Esophagus squamous epithelium (tissue), 4 donors: ENCODE data around the gene IFT122.

Experiments used
- POLR2A ChIP-seq, 4 donors: fragments of 450-650 bp; IDR thresholded peaks; one replicate each; pipeline ENCODE4 v1.6.1; 2017; ENCODE audit warnings: antibody characterized with exemption in 4 of 4, mild to moderate bottlenecking in 4 of 4, moderate library complexity in 3 of 4
- TF ChIP-seq, protein P1 (sequence below), 6 experiments: fragments of 450-650 bp in 4 of 6; fragments of 200-600 bp in 2 of 6; sonication (generic) in 2 of 6; IDR thresholded peaks; one replicate each; pipeline ENCODE4 v1.5.1; 2016 to 2019; ENCODE audit warnings: antibody characterized with exemption in 6 of 6, mild to moderate bottlenecking in 4 of 6, moderate library complexity in 4 of 6

DNA sequence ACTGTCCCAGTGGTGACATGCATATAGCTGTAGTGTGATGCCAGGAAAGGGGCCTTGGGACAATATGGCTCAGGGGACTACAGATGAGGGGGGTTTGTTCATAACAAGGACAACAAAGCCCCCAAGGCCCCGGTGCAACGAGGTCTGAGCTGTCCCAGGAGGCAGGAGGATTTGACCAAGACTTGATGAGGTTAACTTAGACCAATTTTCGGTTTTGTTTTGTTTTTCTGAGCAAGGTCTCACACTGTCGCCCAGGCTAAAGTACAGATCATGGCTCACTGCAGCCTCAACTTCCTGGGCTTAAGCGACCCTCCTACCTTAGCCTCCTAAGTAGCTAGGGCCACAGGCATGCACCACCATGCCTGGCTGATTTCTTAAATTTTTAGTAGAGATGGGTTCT is 35.4 kb upstream of the IFT122 start:
- TF ChIP-seq, protein P1, sequence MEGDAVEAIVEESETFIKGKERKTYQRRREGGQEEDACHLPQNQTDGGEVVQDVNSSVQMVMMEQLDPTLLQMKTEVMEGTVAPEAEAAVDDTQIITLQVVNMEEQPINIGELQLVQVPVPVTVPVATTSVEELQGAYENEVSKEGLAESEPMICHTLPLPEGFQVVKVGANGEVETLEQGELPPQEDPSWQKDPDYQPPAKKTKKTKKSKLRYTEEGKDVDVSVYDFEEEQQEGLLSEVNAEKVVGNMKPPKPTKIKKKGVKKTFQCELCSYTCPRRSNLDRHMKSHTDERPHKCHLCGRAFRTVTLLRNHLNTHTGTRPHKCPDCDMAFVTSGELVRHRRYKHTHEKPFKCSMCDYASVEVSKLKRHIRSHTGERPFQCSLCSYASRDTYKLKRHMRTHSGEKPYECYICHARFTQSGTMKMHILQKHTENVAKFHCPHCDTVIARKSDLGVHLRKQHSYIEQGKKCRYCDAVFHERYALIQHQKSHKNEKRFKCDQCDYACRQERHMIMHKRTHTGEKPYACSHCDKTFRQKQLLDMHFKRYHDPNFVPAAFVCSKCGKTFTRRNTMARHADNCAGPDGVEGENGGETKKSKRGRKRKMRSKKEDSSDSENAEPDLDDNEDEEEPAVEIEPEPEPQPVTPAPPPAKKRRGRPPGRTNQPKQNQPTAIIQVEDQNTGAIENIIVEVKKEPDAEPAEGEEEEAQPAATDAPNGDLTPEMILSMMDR (IDR thresholded peaks at IDR 0.05), result no peak
- TF ChIP-seq POLR2A (IDR thresholded peaks at IDR 0.05), result no peak
